ENCODE results near the gene TBC1D4.

TBC1D4 gene

GRCh38 chr13:75391432-75392100, 90.4 kb downstream of the TBC1D4 start:
- no peak overlapping the region for H3K27ac ChIP-seq
- H3K27me3 ChIP-seq (ENCODE audit: insufficient read depth, low read depth, severe bottlenecking) = no peaks in the 10 kb centered on the region
- no peaks in the 10 kb centered on the region for H3K36me3 ChIP-seq
- no peak overlapping the region for H3K4me3 ChIP-seq (ENCODE audit: low read depth, low read length)
- H3K9me3 ChIP-seq (ENCODE audit: severe bottlenecking) = no peaks in the 10 kb centered on the region
- no peak for TF ChIP-seq CTCF (IDR thresholded peaks at IDR 0.05; ENCODE audit: low read depth, low read length)
- DNase-seq = no peak

- no peaks in the 10 kb centered on the region for H3K9me3 ChIP-seq (ENCODE audit: severe bottlenecking)
- no peak for DNase-seq
- H3K36me3 ChIP-seq = no peaks in the 10 kb centered on the region
- no peak overlapping the region for H3K4me3 ChIP-seq (ENCODE audit: low read depth, low read length)
- H3K27ac ChIP-seq = no peak overlapping the region
- no peaks in the 10 kb centered on the region for H3K27me3 ChIP-seq (ENCODE audit: insufficient read depth, low read depth, severe bottlenecking)
- no peak for TF ChIP-seq CTCF (IDR thresholded peaks at IDR 0.05; ENCODE audit: low read depth, low read length)
Observed at GRCh38 chr13:75390229-75390628, 91.7 kb downstream of the TBC1D4 start.

GRCh38 chr13:75385708-75386083, 96.3 kb downstream of the TBC1D4 start:
- no peak overlapping the region for H3K4me3 ChIP-seq (ENCODE audit: low read depth, low read length)
- no peak overlapping the region for H3K27ac ChIP-seq
- DNase-seq = no peak
- no peaks in the 10 kb centered on the region for H3K27me3 ChIP-seq (ENCODE audit: insufficient read depth, low read depth, severe bottlenecking)
- TF ChIP-seq CTCF (IDR thresholded peaks at IDR 0.05; ENCODE audit: low read depth, low read length) = no peak
- no peaks in the 10 kb centered on the region for H3K9me3 ChIP-seq (ENCODE audit: severe bottlenecking)
- no peaks in the 10 kb centered on the region for H3K36me3 ChIP-seq

GRCh38 chr13:75384879-75385707, 96.9 kb downstream of the TBC1D4 start:
- no peak overlapping the region for H3K4me3 ChIP-seq (ENCODE audit: low read depth, low read length)
- DNase-seq = no peak
- H3K27me3 ChIP-seq (ENCODE audit: insufficient read depth, low read depth, severe bottlenecking) = no peaks in the 10 kb centered on the region
- H3K36me3 ChIP-seq = no peaks in the 10 kb centered on the region
- H3K27ac ChIP-seq = no peak overlapping the region
- no peak for TF ChIP-seq CTCF (IDR thresholded peaks at IDR 0.05; ENCODE audit: low read depth, low read length)
- H3K9me3 ChIP-seq (ENCODE audit: severe bottlenecking) = no peaks in the 10 kb centered on the region

- Histone ChIP-seq H3K4me3 (ENCODE audit: low read depth, low read length) (no peak overlapping the region), H3K9me3 (ENCODE audit: severe bottlenecking) (no peaks in the 10 kb centered on the region), H3K27me3 (ENCODE audit: insufficient read depth, low read depth, severe bottlenecking) (no peaks in the 10 kb centered on the region), H3K36me3 (no peaks in the 10 kb centered on the region), H3K27ac (no peak overlapping the region)
- no peak for DNase-seq
- no peak for TF ChIP-seq CTCF (IDR thresholded peaks at IDR 0.05; ENCODE audit: low read depth, low read length)
Observed at GRCh38 chr13:75383064-75383715, 98.8 kb downstream of the TBC1D4 start.

Measured in WERI-Rb-1 (cell line).